ENCODE data around the gene ARID1A.

Gene ARID1A

GRCh38 chr1:26827106-26827604 lies 131.3 kb downstream of the ARID1A start:
- DNase-seq = no peak

- no peak for DNase-seq
These were observed 131.8 kb downstream of the ARID1A start for GRCh38 chr1:26827663-26828062.

- no peak for DNase-seq
These were observed 132.7 kb downstream of the ARID1A start for GRCh38 chr1:26828411-26828991.

- no peak for DNase-seq
These were observed 133.5 kb downstream of the ARID1A start for GRCh38 chr1:26829184-26829911.

- no peak for DNase-seq
These were observed 135.2 kb downstream of the ARID1A start for GRCh38 chr1:26831059-26831458.
